Natural killer cell treated with Interleukin-12 subunit alpha and Interleukin-12 subunit beta and Interleukin-15 and Interleukin-18, amount 100 ng/mL, for 72 hours (primary cell): ENCODE data around the gene ZNF521. TPM values are rescaled to one million over a fixed set of nuclear protein-coding genes. Genes with fewer than 3 reads are reported as not detected.

Source experiments
- ATAC-seq, 2 donors: fragments of 150-1000 bp; cut with Tn5 transposase in 1 of 2; sonication (Bioruptor Pico), chemical (Tn5 transposase) in 1 of 2; 2 replicates each; pipeline ENCODE4 v1.10.0; 2021
- DNase-seq: peaks from one replicate; pipeline ENCODE4 v3.0.0; 2022; ENCODE audit warnings: low spot score
- H3K27ac Mint-ChIP-seq, 2 donors: 1 replicate in 1 of 2; 2 replicates in 1 of 2; pipeline ENCODE4 v1.8.0; 2022; ENCODE audit warnings: mixed read lengths in 2 of 2, mild to moderate bottlenecking in 1 of 2, moderate library complexity in 1 of 2
- H3K27me3 Mint-ChIP-seq, 2 donors: 1 replicate in 1 of 2; 2 replicates in 1 of 2; pipeline ENCODE4 v1.8.0; 2022; ENCODE audit warnings: mixed read lengths in 2 of 2
- H3K36me3 Mint-ChIP-seq: one replicate; pipeline ENCODE4 v1.8.0; 2022; ENCODE audit warnings: mixed read lengths
- H3K4me1 Mint-ChIP-seq, 2 donors: 1 replicate in 1 of 2; 2 replicates in 1 of 2; pipeline ENCODE4 v1.8.0; 2022; ENCODE audit warnings: low read depth in 2 of 2, mixed read lengths in 2 of 2, mild to moderate bottlenecking in 1 of 2
- H3K4me3 Mint-ChIP-seq: one replicate; pipeline ENCODE4 v1.8.0; 2022; ENCODE audit warnings: mixed read lengths
- H3K9me3 Mint-ChIP-seq: 2 replicates; pipeline ENCODE4 v1.8.0; 2022; ENCODE audit warnings: mixed read lengths
- total RNA-seq, 2 donors: library from RNA; stranded (reverse); gene quantifications; one replicate each; pipeline ENCODE4 v1.2.3, GENCODE V29; 2022

ZNF521 gene
- total RNA-seq, 2 donors from 2014 or later = 1.8 TPM; not detected in 1

- H3K4me1 Mint-ChIP-seq = no peaks in the 10 kb centered on the region
- H3K4me3 Mint-ChIP-seq = no peak overlapping the region
- no peaks in the 10 kb centered on the region for H3K9me3 Mint-ChIP-seq
- DNase-seq (no peak), ATAC-seq (no peak)
- H3K27ac Mint-ChIP-seq = no peak overlapping the region
- no peaks in the 10 kb centered on the region for H3K36me3 Mint-ChIP-seq
- peaks cover 20 to 31% of the 10 kb centered on the region in 2 donors for H3K27me3 Mint-ChIP-seq
Measured at GRCh38 chr18:25322806-25323205, 29.2 kb downstream of the ZNF521 start.

- Mint-ChIP-seq H3K4me1 (no peaks in the 10 kb centered on the region), H3K9me3 (no peaks in the 10 kb centered on the region), H3K36me3 (no peaks in the 10 kb centered on the region), H3K4me3 (no peak overlapping the region), H3K27me3 (peaks cover 11 to 15% of the 10 kb centered on the region in 2 donors), H3K27ac (no peak overlapping the region)
- no peak for DNase-seq
- no peak for ATAC-seq
Measured at GRCh38 chr18:25316381-25317018, 35.5 kb downstream of the ZNF521 start.

GRCh38 chr18:25314838-25315190 lies 37.2 kb downstream of the ZNF521 start:
- Mint-ChIP-seq H3K4me1 (no peaks in the 10 kb centered on the region), H3K27ac (no peak overlapping the region), H3K4me3 (no peak overlapping the region), H3K36me3 (no peaks in the 10 kb centered on the region), H3K9me3 (no peaks in the 10 kb centered on the region), H3K27me3 (peaks cover 15% of the 10 kb centered on the region in 2 donors)
- no peak for DNase-seq
- no peak for ATAC-seq

DNA sequence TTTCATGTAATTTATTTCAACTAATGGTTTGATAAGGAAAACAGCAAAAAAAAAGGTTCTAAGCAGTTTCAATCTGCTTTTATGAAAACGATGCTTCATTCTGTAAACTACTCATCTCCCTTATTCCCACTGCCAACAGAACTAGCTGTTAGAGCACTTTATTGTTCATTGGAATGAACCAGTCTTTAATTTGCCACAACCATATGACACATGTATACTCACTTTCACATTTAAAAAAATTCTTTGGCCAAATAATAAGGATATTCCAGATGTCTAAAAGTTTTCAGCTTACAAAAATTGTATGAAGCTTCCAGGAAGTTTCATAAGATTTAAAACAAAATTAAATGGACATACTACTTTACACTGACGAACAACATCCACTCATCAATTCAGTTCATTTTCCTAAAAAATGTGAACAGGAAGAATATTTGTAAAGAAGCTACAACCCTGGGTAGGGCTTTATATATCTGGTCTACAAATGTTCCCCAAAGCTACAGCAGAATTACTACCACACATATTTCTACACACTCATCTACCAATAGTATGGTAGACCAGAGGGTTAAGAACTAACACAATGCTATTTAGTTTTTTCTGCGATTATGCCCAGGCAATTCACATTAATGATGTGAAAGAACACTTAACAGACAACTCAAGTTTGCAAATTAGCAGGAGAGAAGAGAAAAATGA lies 37.7 kb downstream of the ZNF521 start:
- H3K4me3 Mint-ChIP-seq = no peak overlapping the region

GRCh38 chr18:25313268-25313667 lies 38.7 kb downstream of the ZNF521 start:
- no peaks in the 10 kb centered on the region for H3K4me1 Mint-ChIP-seq
- DNase-seq = no peak
- H3K27me3 Mint-ChIP-seq = peaks cover 15 to 16% of the 10 kb centered on the region in 2 donors
- H3K4me3 Mint-ChIP-seq = no peak overlapping the region
- H3K36me3 Mint-ChIP-seq = no peaks in the 10 kb centered on the region
- H3K9me3 Mint-ChIP-seq = no peaks in the 10 kb centered on the region
- ATAC-seq = no peak
- H3K27ac Mint-ChIP-seq = no peak overlapping the region

More for the DNA sequence above, 37.7 kb downstream of the ZNF521 start:
- H3K9me3 Mint-ChIP-seq = no peaks in the 10 kb centered on the region
- ATAC-seq (no peak), DNase-seq (no peak)
- no peaks in the 10 kb centered on the region for H3K36me3 Mint-ChIP-seq
- H3K4me1 Mint-ChIP-seq = no peaks in the 10 kb centered on the region
- H3K27me3 Mint-ChIP-seq = peaks cover 15% of the 10 kb centered on the region in 2 donors
- no peak overlapping the region for H3K27ac Mint-ChIP-seq

DNA sequence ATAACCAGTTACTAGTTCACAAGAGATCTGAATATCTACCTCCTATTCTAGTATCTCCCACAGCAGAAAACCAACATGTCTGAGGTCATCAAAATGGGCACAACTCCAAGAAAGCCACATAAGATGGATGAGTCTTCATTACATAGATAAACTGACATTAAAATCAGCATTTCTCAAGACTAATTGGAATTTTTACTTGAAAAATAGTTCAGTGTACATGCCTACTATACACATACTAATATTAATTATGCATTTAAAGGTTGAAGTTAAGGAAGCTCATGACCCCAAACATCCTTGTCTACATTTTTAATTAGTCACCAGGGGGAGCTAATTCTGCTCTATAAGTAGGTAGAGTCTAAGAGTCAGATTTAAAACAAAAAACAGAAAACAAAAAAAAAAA lies 41.9 kb downstream of the ZNF521 start:
- Mint-ChIP-seq H3K9me3 (no peaks in the 10 kb centered on the region), H3K27me3 (peaks cover 0 to 13% of the 10 kb centered on the region in 2 donors), H3K36me3 (no peaks in the 10 kb centered on the region), H3K4me1 (no peaks in the 10 kb centered on the region), H3K27ac (no peak overlapping the region), H3K4me3 (no peak overlapping the region)
- no peak for ATAC-seq
- DNase-seq = no peak

DNA sequence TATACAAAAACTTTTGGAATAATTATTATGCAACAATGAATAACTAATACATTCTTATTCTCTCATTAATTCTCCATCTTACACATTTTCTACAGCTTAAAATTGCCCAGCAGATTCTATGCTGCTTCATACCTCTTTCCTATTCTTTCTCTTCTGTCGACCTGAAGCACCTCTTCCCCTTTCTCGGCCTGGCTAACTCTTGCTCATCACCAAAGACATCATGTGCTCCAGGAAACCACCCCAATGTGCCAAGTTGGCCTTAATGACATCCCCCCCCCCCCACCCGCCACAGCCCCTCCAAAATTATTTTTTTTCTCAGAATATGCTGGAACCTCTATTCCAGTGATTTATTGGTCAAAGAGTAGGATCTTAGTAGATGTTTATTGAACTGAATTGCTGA lies 43.6 kb downstream of the ZNF521 start:
- peaks cover 6 to 12% of the 10 kb centered on the region in 2 donors for H3K27me3 Mint-ChIP-seq
- H3K27ac Mint-ChIP-seq = no peak overlapping the region
- H3K4me1 Mint-ChIP-seq = no peaks in the 10 kb centered on the region
- H3K9me3 Mint-ChIP-seq = no peaks in the 10 kb centered on the region
- ATAC-seq (no peak), DNase-seq (no peak)
- H3K36me3 Mint-ChIP-seq = no peaks in the 10 kb centered on the region
- H3K4me3 Mint-ChIP-seq = no peak overlapping the region

DNA sequence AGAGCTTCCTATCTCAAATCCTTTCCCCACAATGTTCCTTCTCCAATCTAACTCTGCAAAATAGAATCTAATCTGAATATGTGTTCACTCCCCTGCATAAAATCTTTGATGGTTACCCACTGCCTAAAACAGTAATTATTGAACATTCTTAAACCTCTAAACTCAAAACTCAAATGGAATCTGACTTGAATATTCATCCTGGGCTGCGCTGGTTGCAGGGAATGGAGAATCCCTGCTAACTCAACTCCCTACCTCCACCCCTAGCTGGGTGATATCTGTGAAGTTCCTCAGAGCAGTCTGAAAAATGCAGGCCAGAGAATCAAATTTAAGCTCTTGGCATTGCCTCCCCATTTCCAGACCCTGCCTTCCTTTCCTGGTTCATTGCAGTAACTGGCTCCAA lies 44.8 kb downstream of the ZNF521 start:
- no peaks in the 10 kb centered on the region for H3K36me3 Mint-ChIP-seq
- H3K27me3 Mint-ChIP-seq = peaks cover 6 to 12% of the 10 kb centered on the region in 2 donors
- no peaks in the 10 kb centered on the region for H3K9me3 Mint-ChIP-seq

GRCh38 chr18:25306671-25307070 lies 45.3 kb downstream of the ZNF521 start:
- no peaks in the 10 kb centered on the region for H3K4me1 Mint-ChIP-seq
- H3K4me3 Mint-ChIP-seq = no peak overlapping the region
- peaks cover 6 to 12% of the 10 kb centered on the region in 2 donors for H3K27me3 Mint-ChIP-seq
- no peak overlapping the region for H3K27ac Mint-ChIP-seq
- H3K36me3 Mint-ChIP-seq = no peaks in the 10 kb centered on the region
- ATAC-seq (no peak), DNase-seq (no peak)
- no peaks in the 10 kb centered on the region for H3K9me3 Mint-ChIP-seq

More for the DNA sequence above, 44.8 kb downstream of the ZNF521 start:
- Mint-ChIP-seq H3K4me3 (no peak overlapping the region), H3K27ac (no peak overlapping the region), H3K4me1 (no peaks in the 10 kb centered on the region)
- DNase-seq = no peak
- ATAC-seq = no peak

GRCh38 chr18:25305584-25305983 lies 46.4 kb downstream of the ZNF521 start:
- H3K4me3 Mint-ChIP-seq = no peak overlapping the region
- no peaks in the 10 kb centered on the region for H3K4me1 Mint-ChIP-seq
- no peaks in the 10 kb centered on the region for H3K9me3 Mint-ChIP-seq
- no peak overlapping the region for H3K27ac Mint-ChIP-seq
- no peaks in the 10 kb centered on the region for H3K36me3 Mint-ChIP-seq
- DNase-seq (no peak), ATAC-seq (no peak)
- peaks cover 6 to 9% of the 10 kb centered on the region in 2 donors for H3K27me3 Mint-ChIP-seq

- no peak overlapping the region for H3K4me3 Mint-ChIP-seq
- no peaks in the 10 kb centered on the region for H3K9me3 Mint-ChIP-seq
- H3K27me3 Mint-ChIP-seq = peaks cover 6 to 7% of the 10 kb centered on the region in 2 donors
- H3K27ac Mint-ChIP-seq = no peak overlapping the region
- peaks cover 12 to 14% of the 10 kb centered on the region in 2 donors for H3K4me1 Mint-ChIP-seq
- ATAC-seq (no peak), DNase-seq (no peak)
- H3K36me3 Mint-ChIP-seq = no peaks in the 10 kb centered on the region
Measured at GRCh38 chr18:25300492-25300891, 51.5 kb downstream of the ZNF521 start.

- peak overlapping the region in 1 of 2 donors; percentile 25 for H3K27ac Mint-ChIP-seq
- peaks cover 3 to 6% of the 10 kb centered on the region in 2 donors for H3K27me3 Mint-ChIP-seq
- peak overlapping the region; percentile 50 for H3K4me3 Mint-ChIP-seq
- ATAC-seq (peak; percentile 49 to 78), DNase-seq (no peak)
- no peaks in the 10 kb centered on the region for H3K36me3 Mint-ChIP-seq
- H3K4me1 Mint-ChIP-seq = peaks cover 12 to 14% of the 10 kb centered on the region in 2 donors
- H3K9me3 Mint-ChIP-seq = no peaks in the 10 kb centered on the region
Measured at GRCh38 chr18:25299426-25300300, 52.3 kb downstream of the ZNF521 start.

GRCh38 chr18:25298853-25299274 lies 53.1 kb downstream of the ZNF521 start:
- Mint-ChIP-seq H3K27ac (peak overlapping the region in 1 of 2 donors; percentile 25), H3K9me3 (no peaks in the 10 kb centered on the region), H3K27me3 (peaks cover 0 to 4% of the 10 kb centered on the region in 2 donors), H3K36me3 (no peaks in the 10 kb centered on the region), H3K4me1 (peaks cover 12 to 14% of the 10 kb centered on the region in 2 donors), H3K4me3 (peak overlapping the region; percentile 50)
- DNase-seq (no peak), ATAC-seq (peak; percentile 33 to 48)
